Uterus (tissue), 2 donors: ENCODE measurements around the gene RANBP6.

ENCODE experiments used
- CTCF ChIP-seq, 4 experiments: fragments of 200-600 bp in 2 of 4; fragments of 450-650 bp in 2 of 4; sonication (generic) in 2 of 4; IDR thresholded peaks; one replicate each; pipeline ENCODE4 v1.5.1; 2016 to 2019; ENCODE audit warnings: antibody characterized with exemption in 4 of 4, mild to moderate bottlenecking in 2 of 4, moderate library complexity in 1 of 4
- POLR2A ChIP-seq, 2 donors: fragments of 450-650 bp; IDR thresholded peaks; one replicate each; pipeline ENCODE4 v1.6.1; 2016; ENCODE audit warnings: antibody characterized with exemption in 2 of 2, mild to moderate bottlenecking in 1 of 2, moderate library complexity in 1 of 2

- no peak for TF ChIP-seq POLR2A (IDR thresholded peaks at IDR 0.05)
- TF ChIP-seq CTCF (IDR thresholded peaks at IDR 0.05) = no peak
Measured at GRCh38 chr9:6055666-6056065, 40.2 kb upstream of the RANBP6 start.
